GM12873 (cell line): Measurements from ENCODE around the gene OR2T27.
"Not testable (repeated sequence)": the region's sequence is repeated elsewhere in the genome, so short reads cannot be mapped to it uniquely, and the experiment has no call there.

Experiments
- CTCF ChIP-seq: IDR thresholded peaks from 2 replicates; pipeline ENCODE4 v1.5.1; 2012; ENCODE audit warnings: low read depth, mild to moderate bottlenecking, moderate library complexity, low read length, control low read depth; ENCODE audit not compliant: insufficient read depth; ENCODE audit errors: missing control alignments

Gene OR2T27

GRCh38 chr1:248655354-248655753 lies at the start of gene OR2T27:
TSS of gene OR2T27 (minus strand) at chr1:248655528. CDS start at chr1:248650884, 4,644 bp downstream.
- TF ChIP-seq CTCF: not testable (repeated sequence)

- no peak for TF ChIP-seq CTCF
These were observed 49.3 kb upstream of the OR2T27 start for GRCh38 chr1:248704606-248705005.

GRCh38 chr1:248703674-248704073 lies 48.3 kb upstream of the OR2T27 start:
- no peak for TF ChIP-seq CTCF

- no peak for TF ChIP-seq CTCF
These were observed 47.4 kb upstream of the OR2T27 start, which contains the start of gene OR14I1 for GRCh38 chr1:248702714-248703113. TSS of gene OR14I1 (minus strand) at chr1:248702766.

- TF ChIP-seq CTCF: no peak
These were observed 43.8 kb upstream of the OR2T27 start for GRCh38 chr1:248699099-248699498.

- no peak for TF ChIP-seq CTCF
These were observed 42.6 kb upstream of the OR2T27 start for GRCh38 chr1:248697907-248698306.

- TF ChIP-seq CTCF: no peak
These were observed 41.4 kb upstream of the OR2T27 start for GRCh38 chr1:248696774-248697173.
